GM10248 (cell line): ENCODE data around the gene GTPBP2.

Experiments
- CTCF ChIA-PET: fragments of 300-600 bp; sonication (Branson Sonifier 250); formaldehyde crosslinking; extraction: SDS; loops from one replicate; lab custom pipeline; 2021; ENCODE audit warnings: antibody characterized with exemption; lab: Yijun Ruan, JAX
- POLR2A ChIA-PET: fragments of 350-650 bp; sonication (Branson Sonifier 250); formaldehyde crosslinking; extraction: SDS; loops from one replicate; lab custom pipeline; 2020; ENCODE audit warnings: antibody characterized with exemption; lab: Yijun Ruan, JAX
- DNase-seq: peaks from one replicate; pipeline ENCODE4 v3.0.0; 2012; ENCODE audit errors: extremely low spot score
- TF ChIP-seq, protein P1 (sequence below): IDR thresholded peaks from 2 replicates; pipeline ENCODE4 v1.5.1; 2012; ENCODE audit warnings: mild to moderate bottlenecking, low read depth; ENCODE audit errors: extremely low read depth, missing control alignments, control extremely low read depth

GTPBP2 gene

GRCh38 chr6:43623880-43624785, 4.9 kb downstream of the GTPBP2 start:
- DNase-seq = no peak
- ChIA-PET POLR2A (no interaction called here), CTCF (interaction anchor here (2.4 to 2.9 kb wide), 2 partner anchors 10 to 16 kb away, joined by 6 to 10 read pairs; no protein-coding TSS in a partner anchor)
- TF ChIP-seq, protein P1, sequence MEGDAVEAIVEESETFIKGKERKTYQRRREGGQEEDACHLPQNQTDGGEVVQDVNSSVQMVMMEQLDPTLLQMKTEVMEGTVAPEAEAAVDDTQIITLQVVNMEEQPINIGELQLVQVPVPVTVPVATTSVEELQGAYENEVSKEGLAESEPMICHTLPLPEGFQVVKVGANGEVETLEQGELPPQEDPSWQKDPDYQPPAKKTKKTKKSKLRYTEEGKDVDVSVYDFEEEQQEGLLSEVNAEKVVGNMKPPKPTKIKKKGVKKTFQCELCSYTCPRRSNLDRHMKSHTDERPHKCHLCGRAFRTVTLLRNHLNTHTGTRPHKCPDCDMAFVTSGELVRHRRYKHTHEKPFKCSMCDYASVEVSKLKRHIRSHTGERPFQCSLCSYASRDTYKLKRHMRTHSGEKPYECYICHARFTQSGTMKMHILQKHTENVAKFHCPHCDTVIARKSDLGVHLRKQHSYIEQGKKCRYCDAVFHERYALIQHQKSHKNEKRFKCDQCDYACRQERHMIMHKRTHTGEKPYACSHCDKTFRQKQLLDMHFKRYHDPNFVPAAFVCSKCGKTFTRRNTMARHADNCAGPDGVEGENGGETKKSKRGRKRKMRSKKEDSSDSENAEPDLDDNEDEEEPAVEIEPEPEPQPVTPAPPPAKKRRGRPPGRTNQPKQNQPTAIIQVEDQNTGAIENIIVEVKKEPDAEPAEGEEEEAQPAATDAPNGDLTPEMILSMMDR = no peak

- DNase-seq = no peak
- POLR2A ChIA-PET = no interaction called here
- CTCF ChIA-PET = interaction anchor here (1.1 to 5.6 kb wide), 2 partner anchors 12 to 14 kb away, joined by 3 to 37 read pairs; no protein-coding TSS in a partner anchor
- TF ChIP-seq, protein P1 = no peak
Observed at GRCh38 chr6:43622541-43622940, 6.5 kb downstream of the GTPBP2 start.

GRCh38 chr6:43621836-43622180, 7.3 kb downstream of the GTPBP2 start:
- POLR2A ChIA-PET = no interaction called here
- CTCF ChIA-PET = interaction anchor here (1.1 to 5.6 kb wide), 2 partner anchors 11 to 13 kb away, joined by 3 to 37 read pairs; no protein-coding TSS in a partner anchor
- TF ChIP-seq, protein P1 = no peak
- no peak for DNase-seq

- ChIA-PET CTCF (interaction anchor here (1.1 to 5.6 kb wide), 2 partner anchors 11 to 13 kb away, joined by 3 to 37 read pairs; no protein-coding TSS in a partner anchor), POLR2A (no interaction called here)
- TF ChIP-seq, protein P1 = no peak
- no peak for DNase-seq
Observed at GRCh38 chr6:43621078-43621835, 7.8 kb downstream of the GTPBP2 start.

DNA sequence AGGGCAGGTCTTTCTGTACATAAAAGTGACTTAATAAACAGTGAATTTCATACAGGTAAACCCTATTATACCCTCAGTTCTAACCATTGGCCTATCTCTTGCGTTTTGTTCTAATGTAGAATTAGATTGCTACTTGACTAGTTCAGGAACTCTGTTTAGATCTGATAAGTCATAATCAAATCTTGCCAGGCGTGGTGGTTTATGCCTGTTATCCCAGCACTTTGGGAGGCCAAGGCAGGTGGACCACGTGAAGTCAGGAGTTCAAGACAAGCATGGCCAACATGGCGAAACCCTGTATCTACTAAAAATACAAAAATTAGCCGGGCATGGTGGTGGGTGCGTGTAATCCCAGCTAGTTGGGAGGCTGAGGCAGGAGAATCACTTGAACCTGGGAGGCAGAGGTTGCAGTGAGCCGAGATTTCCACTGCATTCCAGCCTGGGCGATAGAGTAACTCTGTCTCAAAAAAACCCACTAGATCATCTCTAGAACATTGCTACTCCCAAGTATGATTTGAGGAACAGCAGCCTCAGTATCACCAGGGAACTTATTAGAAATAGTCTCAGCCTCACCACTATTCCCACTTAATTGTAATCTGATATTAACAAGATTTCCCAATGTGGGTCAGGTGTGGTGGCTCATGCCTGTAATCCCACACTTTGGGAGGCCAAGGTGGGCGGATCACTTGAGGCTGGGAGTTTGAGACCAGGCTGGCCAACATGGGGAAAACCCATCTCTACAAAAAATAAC, 12.2 kb downstream of the GTPBP2 start:
- CTCF ChIA-PET = interaction anchor here (5.6 kb wide), 1 partner anchor 8 kb away, joined by 37 read pairs; no protein-coding TSS in a partner anchor
- POLR2A ChIA-PET = no interaction called here
- TF ChIP-seq, protein P1 = no peak
- no peak for DNase-seq

DNA sequence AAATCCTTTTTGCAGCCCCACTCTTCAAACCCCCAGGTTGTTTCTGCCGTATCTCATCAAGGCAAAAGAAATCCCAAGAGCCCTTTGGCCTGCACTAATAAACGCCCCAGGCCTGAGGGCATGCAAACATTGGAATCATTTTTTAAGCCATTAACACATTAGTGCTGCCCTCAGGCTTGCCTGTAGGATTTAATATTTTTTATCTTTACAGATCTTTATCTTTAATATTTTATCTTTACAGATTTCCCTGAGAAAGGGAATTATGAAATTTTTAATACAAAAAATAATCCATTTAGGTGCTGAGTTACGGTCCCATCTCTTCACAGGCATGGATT, 14.7 kb downstream of the GTPBP2 start:
- CTCF ChIA-PET = interaction anchor here (2.0 to 2.8 kb wide), 2 partner anchors 10 to 155 kb away, joined by 6 to 9 read pairs; partner anchors contain the start of gene VEGFA
- DNase-seq = no peak
- POLR2A ChIA-PET = no interaction called here
- TF ChIP-seq, protein P1 = no peak
